NCI-H2171 treated with DMSO at 0.1 percent for 48 hours (cell line): ENCODE data around the gene IL4R.
"Not testable (repeated sequence)": the region's sequence is repeated elsewhere in the genome, so short reads cannot be mapped to it uniquely, and the experiment has no call there.

Experiments
- DNase-seq: peaks from one replicate; lab custom pipeline; 2025; lab: John Stamatoyannopoulos, UW

IL4R gene

DNA sequence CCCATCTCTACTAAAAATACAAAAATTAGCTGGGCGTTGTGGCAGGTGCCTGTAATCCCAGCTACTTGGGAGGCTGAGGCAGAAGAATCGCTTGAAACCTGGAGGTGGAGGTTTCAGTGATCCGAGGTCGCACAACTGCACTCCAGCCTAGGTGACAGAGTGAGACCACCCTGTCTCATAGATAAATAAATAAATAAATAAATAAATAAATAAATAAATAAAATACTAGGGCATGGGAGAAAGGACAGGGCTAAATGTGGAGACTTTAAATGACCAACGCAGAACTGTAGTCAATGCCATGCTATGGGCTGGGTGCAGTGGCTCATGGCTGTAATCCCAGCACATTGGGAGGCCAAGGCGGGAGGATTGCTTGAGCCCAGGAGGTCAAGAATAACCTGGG is 25.5 kb upstream of the IL4R start:
- not testable (repeated sequence) for DNase-seq

- DNase-seq, result no peak
Measured at GRCh38 chr16:27289669-27290068, 24.1 kb upstream of the IL4R start.

- DNase-seq, result no peak
Measured at GRCh38 chr16:27290562-27290961, 23.2 kb upstream of the IL4R start.

DNA sequence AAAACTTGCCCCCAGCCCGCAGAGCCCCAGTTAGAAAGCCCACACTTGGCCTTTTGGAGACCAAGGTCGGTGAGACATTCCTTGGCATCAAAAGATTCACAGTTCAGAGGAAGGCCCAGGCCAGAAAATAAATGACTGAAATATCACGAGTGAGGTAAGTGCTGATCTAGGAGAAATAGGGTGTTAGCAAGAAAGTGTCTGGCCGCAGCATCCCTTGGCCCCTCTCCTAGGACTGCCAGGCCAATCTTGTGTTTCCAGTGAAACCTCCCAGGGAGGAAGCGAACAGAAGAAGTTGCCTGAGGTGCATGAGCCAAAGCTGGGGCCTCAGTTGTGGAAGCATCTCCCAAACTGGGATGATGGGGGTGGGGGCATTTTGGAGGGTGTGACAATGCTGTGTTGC is 22.7 kb upstream of the IL4R start:
- no peak for DNase-seq

- DNase-seq, result no peak
Measured at GRCh38 chr16:27291722-27292240, 22.0 kb upstream of the IL4R start.

DNA sequence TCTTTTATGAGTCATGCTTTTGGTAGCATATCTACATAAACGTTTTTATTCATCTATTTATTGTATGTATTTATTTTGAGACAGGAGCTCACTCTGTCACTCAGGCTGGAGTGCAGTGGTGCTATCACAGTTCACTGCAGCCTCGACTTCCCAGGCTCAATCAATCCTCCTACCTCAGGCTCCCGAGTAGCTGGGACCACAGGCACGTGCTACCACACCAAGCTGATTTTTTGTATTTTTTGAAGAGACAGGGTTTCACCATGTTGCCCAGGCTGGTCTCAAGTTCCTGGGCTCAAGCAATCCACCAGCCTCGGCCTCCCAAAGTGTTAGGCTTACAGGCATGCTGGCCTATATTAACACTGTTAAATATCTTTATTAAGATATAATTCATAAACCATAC is 20.4 kb upstream of the IL4R start:
- no peak for DNase-seq

- DNase-seq, result no peak
Measured at GRCh38 chr16:27298132-27298531, 15.6 kb upstream of the IL4R start.

GRCh38 chr16:27301236-27301861 is 12.4 kb upstream of the IL4R start:
- no peak for DNase-seq

- no peak for DNase-seq
Measured at GRCh38 chr16:27302126-27302525, 11.6 kb upstream of the IL4R start.

GRCh38 chr16:27303256-27304100 is 10.3 kb upstream of the IL4R start:
- DNase-seq, result no peak

DNA sequence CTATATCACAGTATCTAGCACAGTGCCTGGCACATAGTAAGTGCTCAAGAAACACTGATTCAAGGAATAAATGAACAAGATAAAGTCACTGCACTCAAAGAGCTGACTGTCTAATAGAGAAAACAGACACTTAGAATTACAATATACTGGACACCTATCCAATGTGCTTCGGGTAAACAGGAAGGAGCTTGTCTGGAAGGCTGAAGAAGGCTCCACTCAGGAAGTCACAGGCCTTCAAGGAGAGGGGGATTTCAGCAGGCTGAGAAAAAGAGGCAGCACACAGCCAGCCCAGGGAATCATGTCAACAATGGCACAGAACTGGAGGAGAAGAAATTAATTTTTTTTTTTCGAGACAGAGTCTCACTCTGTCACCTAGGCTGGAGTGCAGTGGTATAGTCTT is 9.7 kb upstream of the IL4R start:
- no peak for DNase-seq

DNA sequence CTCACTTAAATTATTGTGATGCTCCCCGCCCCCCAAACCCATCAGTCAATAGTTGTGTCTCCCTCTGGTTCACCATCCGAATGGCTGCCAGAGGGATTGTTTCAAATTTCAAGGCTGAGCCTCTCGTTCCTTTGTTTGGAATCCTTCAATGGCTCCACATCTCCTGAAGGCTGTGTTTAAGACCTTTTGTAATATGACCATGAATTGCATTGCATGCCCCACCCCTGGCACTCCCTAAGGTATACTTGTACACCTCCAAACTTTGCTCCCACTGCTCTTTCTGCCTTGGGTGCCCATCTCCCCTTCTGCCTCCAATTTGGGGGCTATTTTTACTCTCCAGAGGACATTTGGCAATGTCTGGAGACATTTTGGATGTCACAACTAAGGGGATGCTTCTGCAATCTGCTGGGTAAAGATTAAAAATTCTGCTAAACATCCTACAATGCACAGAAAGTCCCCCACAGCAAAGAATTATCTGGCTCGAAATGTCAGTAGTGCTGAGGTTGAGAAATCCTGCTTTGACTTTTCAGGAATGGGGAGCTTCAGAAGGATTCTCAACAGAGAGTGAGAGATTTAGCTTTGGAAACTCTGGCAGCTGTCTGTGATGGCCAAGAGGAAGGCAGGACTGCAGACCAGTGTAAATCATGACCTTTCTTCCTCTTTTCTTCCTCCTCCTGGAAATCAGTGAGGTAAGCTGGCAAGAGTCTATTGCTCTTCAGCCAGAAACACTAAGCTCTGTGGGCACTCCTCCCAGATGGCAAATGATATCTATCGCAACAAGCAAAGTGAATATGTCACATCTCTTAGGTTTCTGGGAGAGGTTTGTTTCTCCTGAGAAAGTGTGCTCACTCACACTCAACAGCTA is 8.7 kb upstream of the IL4R start:
- DNase-seq, result no peak

DNA sequence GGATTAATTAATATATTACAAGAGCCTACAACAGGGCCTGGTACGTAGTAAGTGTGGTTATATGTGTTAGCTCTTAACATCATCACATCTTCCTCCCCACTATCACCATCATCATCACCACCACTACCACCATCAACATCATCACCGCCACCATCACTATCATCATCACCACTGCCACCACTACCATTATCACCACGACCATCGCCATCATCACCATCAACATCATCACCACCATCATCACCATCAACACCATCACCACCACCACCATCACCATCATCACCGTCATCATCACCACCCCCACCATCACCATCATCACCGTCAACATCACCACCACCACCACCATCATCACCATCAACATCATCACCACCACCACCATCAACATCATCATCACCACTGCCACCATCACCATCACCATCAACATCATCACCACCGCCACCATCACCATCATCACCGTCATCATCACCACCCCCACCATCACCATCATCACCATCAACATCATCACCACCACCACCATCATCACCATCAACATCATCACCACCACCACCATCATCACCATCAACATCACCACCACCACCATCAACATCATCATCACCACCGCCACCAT is 7.8 kb upstream of the IL4R start:
- DNase-seq, result no peak

DNA sequence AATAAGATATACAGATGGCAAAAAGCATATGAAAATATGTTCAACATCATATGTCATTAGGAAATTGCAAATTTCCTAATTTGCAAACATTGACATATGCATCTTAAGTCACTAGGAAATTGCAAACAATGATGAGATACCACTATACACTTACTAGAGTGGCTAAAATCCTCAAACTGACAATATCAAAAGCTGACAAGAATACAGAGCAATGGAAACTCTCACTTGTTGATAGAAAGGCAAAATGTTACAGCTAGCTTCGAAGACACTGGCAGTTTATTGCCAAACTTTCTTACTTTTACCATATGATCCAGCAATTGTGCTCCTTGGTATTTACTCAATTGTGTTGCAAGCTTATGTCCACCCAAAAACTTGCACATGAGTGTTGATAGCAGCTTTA is 5.0 kb upstream of the IL4R start:
- DNase-seq, result no peak

DNA sequence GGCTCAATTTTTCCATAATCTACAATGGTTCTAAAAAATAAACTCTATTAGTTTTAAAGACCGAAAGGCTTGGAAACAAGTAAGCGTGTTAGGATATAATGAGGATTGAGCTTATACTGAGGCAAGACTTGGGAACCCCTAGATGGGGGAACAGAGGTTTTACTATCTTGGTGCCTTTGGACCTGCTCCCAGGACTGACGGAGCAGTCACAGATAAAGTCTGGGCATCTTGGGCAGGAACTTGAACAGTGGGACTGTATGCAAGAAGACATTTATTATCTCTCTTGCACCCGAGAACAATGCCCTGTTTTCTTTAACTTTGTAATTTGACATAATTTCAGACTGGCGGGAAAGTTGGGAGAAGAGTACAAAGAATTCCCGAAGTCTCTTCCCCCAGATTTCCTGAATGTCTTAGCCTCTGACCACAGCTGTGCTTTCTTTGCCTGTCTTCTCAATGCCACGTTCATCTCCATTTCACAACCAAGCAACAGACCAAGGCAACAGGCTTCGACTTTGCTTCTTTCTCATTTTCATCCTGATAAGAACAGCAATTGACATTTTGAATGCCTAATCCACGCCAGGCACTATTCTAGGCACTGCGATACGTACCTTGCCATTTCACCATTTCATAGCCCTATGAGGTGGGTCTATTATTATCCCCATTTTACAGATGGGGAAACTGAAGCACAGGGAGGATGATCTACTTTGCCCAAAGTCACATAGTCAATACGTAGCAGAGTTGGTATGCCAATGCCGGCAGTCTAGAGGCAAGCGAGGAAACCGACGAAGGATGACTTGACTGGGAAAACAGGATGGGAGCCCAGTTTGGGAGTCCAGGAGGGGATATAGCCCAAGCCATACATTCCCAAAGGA is 3.0 kb upstream of the IL4R start:
- DNase-seq, result no peak

DNA sequence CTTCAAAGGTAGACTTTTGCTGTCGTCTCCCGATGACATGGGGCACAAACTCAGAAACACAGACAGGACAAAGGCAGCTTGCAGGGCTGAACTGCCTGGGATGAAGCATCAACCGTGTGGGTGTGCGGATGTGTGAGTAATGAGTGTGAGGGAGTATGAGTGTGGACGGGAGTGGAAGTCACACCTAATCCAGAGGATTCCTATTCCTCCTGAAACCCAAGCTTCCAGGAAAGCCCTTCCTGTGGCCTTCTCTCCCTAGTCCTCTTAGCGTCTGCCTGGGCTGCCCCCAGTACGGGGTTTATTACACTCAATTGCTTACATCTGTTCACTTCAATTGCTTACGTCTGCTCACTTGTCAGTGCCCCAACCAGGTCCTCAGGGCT is 2.3 kb upstream of the IL4R start:
- DNase-seq, result peak; percentile 70

DNA sequence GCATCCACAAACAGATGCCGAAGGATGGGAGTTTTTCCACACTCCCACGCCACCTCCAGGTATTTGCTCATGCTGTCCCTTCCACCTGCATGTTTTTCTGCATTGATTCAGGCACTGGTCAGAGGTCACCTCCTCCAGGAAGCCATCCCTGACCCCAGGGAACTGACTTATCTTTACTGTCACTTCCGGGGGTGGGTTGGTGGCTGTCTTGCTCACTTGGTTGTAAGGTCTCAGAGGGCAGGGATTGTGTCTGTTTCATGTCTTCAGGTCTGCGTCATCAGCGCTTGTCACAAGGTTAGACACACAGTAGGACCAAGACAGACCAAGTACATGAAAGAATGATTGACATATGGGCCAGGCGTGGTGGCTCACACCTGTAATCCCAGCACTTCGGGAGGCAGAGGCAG is 1.9 kb upstream of the IL4R start:
- no peak for DNase-seq

DNA sequence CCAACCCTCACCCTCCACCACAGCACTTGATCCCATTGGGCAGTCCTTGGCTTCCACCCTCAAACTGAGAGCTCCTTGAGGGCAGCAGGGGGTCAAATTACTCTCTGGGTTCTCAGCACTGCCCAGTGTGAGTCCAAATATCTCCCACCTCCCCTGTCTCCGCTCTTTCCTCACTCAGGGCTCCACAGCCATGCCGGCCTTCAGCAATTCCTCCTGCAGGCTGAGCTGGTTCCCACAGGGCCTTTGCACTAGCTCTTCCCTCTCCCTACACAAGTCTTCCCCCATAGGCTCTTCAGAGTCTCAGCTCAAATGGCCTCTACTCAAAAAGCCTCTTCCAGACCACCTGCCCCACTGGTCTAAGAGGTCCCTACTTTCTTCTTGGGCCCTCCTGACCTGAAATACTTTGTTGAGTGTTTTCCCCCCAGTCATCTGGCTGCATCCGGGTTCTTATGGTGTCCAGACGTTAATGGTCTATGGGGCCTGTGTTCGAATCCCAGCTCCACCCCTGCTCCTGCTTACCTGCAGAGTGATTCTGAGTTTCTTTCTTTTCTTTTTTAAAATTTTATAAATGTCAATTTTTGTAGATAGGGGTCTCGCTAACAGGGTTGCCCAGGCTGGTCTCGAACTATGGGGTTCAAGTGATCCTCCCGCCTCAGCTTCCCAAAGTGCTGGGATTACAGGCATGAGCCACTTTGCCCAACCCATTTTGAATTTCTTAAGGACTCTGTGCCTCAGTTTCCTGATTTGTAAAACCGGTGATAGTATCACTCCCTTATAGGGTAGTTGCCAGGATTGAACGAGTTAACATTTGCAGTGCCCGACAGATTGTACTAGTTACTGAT is 973 bp upstream of the IL4R start:
- no peak for DNase-seq

DNA sequence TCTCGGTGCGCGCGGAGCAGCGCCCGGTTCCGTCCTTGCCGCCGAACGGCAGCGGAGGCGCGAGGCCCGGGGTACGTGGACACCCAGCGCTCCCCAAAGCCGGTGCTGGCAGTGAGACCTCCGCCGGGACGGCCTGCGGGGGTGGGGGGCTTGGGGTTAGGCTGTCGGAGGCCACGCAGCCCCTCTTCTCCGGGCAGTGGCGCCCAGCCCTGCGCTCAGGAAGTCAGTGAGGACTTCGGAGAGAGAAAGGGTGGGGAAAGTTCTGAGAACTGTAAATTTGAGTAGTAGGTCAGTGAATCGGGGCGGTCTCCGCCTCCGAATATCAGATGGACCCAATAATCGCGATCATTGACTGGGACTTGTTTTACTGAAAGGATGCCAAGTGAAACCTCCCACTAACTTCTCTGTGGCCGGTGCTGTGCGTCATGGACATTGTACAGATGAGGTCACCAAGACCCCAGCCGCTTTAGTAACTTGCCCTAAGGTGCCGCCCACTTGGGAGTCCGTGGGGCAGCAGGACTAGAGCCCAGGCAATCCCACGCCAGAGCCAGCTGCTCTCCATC is 468 bp downstream of the IL4R start:
- no peak for DNase-seq

DNA sequence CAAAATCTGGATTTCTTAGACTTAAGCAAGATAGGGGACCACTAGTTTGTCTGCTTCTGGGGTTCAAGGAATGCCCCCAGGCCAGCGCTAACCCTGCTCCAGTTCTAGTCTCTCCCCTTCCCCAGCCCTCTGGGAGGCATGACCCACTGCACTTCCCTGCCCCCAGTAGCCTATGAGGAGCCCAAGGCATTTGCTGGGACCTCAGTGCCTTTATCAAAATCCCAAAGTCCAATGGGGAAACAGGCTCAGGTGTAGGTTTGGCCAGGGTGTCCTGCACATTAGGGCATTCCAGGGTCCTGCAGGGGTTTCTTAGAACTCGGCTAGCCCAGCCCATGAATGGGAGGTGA is 1.2 kb downstream of the IL4R start:
- no peak for DNase-seq
